GM12874 (cell line): ENCODE results near the gene LRP5.

ENCODE experiments used
- TF ChIP-seq, protein P1 (sequence below): IDR thresholded peaks from 2 replicates; pipeline ENCODE4 v1.5.1; 2011; ENCODE audit warnings: low read depth, mild to moderate bottlenecking, control low read depth, low read length, moderate library complexity; ENCODE audit not compliant: insufficient read depth

LRP5 gene

DNA sequence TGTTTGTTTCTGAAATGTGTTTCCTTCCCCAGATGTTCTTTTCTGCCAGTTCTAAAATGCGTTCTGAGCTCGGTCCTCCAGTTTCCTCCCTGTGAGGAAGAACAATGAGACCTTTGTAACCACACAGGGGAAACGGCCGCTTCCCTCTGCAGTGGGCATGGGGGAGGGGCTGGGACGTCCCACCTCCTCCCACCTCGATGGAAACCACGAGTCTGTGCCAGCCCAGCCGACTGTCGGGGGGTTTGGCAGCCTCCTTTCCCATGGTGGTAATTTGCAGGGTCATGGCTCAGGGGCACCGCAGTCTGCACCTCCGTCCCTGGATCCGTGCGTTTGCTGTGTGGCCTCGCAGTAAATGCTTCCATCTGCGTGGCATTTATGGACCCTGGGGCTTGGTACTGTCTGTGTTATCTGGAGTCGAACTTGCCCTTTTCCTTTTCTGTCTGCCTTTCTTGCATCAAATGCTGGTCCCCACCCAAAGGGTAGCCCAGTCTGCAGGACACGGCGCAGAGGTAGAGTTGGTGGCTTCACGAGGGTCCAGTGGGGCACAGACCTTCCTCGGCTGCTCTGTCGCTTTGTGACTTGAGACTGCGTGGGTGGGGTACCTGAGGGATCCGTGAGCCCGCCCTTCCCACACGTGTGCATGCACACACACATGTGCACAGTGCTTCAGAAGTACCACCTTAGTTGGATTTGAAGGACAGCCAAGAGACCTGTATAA, 16.1 kb downstream of the LRP5 start:
- TF ChIP-seq, protein P1, sequence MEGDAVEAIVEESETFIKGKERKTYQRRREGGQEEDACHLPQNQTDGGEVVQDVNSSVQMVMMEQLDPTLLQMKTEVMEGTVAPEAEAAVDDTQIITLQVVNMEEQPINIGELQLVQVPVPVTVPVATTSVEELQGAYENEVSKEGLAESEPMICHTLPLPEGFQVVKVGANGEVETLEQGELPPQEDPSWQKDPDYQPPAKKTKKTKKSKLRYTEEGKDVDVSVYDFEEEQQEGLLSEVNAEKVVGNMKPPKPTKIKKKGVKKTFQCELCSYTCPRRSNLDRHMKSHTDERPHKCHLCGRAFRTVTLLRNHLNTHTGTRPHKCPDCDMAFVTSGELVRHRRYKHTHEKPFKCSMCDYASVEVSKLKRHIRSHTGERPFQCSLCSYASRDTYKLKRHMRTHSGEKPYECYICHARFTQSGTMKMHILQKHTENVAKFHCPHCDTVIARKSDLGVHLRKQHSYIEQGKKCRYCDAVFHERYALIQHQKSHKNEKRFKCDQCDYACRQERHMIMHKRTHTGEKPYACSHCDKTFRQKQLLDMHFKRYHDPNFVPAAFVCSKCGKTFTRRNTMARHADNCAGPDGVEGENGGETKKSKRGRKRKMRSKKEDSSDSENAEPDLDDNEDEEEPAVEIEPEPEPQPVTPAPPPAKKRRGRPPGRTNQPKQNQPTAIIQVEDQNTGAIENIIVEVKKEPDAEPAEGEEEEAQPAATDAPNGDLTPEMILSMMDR, result no peak

DNA sequence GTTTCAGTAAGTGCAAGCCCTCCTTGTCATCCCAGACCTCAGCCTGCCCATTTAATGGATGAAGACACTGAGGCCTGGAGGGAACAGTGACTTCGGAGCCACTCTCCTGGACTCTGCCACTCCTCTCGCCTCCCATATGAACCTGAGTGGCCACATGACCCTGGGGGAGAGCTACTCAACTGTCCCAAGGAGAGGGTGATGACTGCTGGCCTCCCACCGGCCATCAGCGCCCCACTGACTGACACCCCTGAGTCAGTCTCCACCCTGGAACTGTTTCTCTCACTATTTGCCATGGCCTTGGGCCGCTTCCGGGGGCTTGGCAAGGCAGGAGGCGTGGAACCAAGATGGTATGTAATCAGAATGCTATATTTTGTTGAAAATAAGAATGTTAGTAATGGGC, 17.1 kb downstream of the LRP5 start:
- TF ChIP-seq, protein P1, result no peak

GRCh38 chr11:68329978-68330699, 17.7 kb downstream of the LRP5 start:
- TF ChIP-seq, protein P1, result no peak

GRCh38 chr11:68330700-68331337, 18.4 kb downstream of the LRP5 start:
- TF ChIP-seq, protein P1, result no peak

- TF ChIP-seq, protein P1, result no peak
These were observed 19.1 kb downstream of the LRP5 start for GRCh38 chr11:68331338-68331947.

GRCh38 chr11:68332186-68332585, 19.8 kb downstream of the LRP5 start:
- TF ChIP-seq, protein P1, result no peak

GRCh38 chr11:68333173-68333572, 20.8 kb downstream of the LRP5 start:
- TF ChIP-seq, protein P1, result no peak
